HG03521 (cell line): Measurements from ENCODE around the gene IGF1.
A peak's percentile ranks its signal among the peaks of the same experiment; 100 is the strongest.

Experiments used
- ATAC-seq: cut with Tn5 transposase; IDR thresholded peaks from one replicate; pipeline ENCODE4 v1.9.1; 2021; ENCODE audit warnings: mild to moderate bottlenecking, moderate library complexity; ENCODE audit not compliant: unreplicated experiment

Gene IGF1

DNA sequence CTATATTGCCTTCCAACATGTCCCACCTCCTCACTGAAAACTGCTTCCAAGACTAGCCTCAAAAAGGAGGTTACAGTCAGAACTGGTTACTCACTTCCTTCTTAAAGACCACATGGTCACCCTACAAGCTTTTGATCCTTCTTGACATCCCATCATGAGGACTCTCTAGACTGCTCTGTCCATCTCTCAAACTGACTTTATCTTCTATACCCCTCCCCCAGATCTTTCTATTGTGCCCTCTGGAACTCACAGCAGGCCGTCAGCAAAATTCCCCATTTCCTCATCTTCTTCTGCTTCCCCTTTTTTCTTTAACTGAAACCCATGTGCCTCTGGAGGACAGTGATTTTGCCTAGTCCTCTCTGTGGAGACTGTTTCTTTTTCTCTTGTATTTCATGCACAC is 18.1 kb upstream of the IGF1 start:
- ATAC-seq = no peak

DNA sequence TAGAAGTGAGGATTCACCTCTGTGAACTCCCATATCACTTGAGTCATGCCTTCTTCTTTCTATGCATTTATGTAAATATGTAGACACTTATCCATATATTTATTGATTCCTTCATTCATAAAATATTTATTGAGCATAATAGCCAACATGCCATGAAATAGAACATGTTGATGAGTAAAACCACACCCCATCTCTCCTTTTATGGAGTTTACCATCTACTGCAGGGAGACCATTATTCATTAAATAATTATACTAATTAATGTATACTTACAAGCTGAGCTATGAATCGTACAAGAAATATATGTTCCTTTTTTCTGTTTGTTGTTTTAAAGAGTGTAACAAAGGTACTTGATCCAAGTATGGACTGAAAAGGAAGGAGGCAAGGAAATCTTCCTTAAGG is 17.4 kb upstream of the IGF1 start:
- ATAC-seq = no peak

DNA sequence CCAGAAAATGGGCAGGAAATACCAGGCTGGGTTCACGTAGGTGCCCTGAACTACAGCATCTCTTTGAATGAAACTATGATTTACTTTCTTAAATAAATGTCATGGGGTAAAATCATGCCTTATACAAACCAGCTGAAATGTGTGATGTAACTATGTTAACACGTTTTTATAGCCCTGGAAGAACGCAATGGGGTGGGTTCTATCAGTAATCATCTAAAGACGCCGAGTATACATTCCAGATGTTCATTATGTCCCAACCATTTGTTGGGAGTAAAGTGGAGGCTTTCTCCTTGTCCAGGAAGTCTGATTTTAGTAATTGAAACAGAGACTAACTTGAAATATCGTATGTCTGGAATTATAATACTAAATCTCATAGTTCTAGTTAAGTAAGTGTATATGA is 16.2 kb upstream of the IGF1 start:
- no peak for ATAC-seq

DNA sequence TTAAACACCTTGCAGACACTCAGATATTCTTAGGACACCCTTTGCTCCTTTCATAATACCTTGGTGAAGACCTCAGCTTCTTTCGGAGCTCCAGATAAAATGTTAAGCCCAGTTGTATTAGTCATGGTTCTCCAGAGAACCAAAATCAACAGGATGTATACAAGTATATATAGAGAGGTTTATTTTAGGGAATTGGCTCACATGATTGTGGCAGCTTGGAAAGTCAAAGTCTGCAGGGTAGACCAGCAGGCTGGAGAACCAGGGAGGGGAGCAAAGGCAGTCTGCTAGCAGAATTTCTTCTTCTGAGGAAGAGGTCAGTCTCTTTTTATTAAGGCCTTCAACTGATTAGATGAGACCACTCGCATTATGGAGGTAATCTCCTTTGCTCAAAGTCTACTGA is 6.9 kb upstream of the IGF1 start:
- no peak for ATAC-seq

DNA sequence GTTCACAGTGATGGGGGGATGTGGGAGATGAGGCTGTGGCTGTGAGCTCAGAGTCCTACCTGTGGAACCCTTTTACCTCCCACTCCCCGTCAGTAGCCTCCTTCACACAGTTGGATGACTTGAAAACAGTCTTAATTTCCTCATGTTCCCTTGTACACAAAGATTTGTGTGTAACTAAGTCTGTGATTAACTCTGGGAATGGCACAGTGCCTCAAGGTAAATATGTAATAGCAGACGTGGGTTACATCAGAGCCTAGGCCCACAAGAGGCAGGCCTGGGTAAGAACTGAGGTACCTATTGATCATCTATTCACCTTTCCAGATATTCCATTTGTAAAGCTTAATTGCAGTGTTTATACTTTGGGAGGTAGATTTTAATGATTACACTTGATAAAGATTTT is 5.8 kb upstream of the IGF1 start:
- ATAC-seq = no peak

DNA sequence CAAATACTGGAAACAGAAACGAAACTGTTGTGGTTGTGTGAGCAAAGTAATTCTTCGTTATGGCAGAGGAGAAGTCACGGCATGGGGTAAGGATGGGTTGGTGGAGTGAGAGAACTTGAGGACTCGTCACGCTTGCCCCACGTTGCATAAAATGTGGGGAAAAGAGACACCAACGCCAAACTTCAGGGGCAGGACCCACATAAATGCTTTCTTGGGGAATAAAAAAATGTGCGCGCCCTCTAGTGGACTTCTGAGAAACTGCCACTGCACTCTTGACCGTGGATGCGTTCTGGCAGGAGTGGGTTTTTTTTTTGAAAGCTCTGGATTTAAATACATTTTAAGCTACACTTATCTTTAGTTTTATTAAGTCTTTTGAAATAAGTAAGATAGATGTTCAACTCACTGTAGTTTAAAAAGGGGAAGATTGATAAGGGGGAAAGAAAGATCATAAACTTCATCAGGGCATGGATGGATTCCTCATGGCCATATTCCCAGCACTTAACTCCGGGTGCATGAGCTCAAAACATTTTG is 4.1 kb upstream of the IGF1 start:
- ATAC-seq = peak; percentile 46

DNA sequence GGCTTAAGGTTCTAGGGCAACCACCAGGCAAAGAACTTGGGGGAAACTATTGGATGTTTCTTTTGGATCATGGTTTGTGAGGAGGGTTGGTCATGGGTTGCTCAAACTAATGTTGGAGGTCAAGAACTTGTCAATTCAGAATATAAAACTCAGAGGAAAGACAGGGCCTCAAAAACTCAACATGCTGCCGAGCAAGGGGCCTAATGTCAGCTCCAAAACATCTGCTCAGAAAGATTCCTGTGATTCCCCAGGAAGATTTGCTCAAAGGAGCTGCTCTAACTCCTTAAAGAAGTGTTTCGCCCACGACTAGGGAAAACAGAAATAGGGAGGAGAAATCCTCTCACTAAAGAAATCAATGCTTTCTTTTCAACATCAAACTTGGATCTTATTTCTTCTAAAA is 3.7 kb upstream of the IGF1 start:
- no peak for ATAC-seq

DNA sequence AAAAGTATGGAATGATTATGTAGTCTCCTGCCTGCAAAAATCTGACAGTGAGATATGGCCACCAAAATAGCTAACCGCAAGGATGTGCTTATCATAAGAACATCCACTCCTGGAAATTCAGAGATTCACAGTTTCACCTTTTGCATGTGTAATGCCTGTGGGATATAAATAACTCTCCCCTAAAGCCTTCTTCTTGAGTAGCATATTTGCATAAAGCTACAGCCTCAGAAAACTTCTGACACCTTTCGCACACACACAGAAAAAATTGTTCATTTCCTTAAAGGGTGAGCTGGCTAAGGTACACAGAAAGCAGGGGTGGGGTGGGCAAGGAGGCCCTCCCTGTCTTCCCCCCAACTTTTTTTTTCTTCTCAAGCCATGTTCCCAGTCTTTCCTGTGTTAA is 3.1 kb upstream of the IGF1 start:
- ATAC-seq = peak; percentile 57

DNA sequence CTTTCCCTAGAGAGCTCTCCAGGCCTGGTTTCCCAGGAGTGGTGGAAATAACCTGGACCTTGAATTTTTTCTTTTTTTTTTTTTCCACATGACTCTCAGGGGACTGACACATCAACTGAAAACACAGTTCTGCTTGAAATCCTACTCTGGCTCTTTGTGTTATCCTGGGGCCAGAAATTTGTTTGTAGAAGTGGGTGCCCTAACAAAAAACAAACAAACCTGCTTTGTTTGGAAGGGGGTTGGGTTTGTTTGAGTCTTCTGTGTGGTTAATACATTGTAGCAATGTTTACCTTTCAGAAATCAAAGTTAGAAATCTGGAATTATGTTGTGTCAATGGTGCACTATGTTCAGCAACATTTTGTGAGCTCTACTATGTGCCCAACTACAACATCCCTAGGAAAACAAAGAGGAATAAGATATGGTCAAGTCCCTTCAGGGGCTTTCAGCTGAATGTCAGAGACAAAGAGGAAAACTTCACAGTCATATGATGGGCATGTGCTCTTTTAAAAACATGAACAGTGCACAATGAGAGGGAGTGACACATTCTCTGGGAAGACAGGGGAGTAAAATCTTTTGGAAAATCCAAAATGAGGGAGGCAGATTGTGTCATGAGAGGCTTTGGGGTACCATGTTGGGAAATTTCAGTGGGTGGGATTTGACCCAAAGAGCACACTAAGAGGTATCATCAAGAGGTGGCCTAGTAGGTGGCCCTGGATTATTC is 1.5 kb upstream of the IGF1 start:
- no peak for ATAC-seq

DNA sequence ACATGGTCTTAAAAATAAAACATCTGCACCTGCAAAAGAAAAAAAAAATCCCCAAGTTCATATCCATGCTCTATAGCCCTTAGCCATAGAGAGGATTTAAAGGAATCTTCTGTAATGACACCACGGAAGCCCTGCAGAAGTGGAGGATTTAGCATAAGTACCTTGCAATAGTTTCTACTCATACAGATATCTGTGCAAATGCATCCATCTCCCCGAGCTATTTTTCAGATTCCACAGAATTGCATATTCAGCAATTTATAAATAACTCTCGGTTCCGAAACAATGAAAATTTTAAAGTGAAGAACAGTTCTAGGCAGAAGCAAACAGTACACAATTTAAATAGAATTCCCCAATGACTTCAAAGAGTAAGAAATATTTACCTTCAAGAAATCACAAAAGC is 424 bp downstream of the IGF1 start:
- no peak for ATAC-seq

DNA sequence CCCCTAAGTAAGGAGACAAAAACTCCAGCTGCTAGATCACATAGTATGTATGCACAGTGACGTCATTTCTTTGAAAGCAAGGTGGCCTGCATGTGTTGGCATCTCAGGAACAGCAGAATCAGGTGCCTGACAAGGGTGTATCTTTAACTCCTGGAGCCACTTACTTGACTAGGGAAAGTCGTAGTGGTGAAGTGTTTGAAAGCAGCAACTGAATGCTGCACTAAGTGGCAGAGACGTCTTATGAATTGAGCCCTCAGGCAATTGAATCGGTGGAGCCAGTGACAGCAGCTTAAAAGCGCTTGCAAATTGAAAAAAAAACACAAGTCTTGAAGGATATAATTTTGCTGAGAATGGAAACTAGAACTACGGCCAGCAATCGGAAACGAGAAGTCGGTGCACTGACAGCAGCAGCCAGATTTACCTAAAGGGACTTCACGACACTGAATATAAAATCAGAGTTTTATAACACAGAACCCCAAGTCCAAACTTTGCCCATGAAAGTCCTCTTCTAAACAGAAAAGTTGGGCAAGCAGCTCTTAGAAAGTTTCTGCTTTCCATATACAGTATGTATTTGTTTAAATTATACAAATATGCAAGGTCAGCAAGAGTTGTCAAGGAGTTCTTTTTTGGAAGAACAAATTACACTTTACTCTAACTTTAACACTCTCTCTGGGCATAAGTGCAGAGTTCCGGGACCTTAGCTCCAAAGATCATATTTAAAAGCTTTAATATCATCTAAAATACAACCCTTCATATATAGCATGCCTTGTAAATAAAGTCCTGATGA is 1.1 kb downstream of the IGF1 start:
- peak; percentile 20 for ATAC-seq

DNA sequence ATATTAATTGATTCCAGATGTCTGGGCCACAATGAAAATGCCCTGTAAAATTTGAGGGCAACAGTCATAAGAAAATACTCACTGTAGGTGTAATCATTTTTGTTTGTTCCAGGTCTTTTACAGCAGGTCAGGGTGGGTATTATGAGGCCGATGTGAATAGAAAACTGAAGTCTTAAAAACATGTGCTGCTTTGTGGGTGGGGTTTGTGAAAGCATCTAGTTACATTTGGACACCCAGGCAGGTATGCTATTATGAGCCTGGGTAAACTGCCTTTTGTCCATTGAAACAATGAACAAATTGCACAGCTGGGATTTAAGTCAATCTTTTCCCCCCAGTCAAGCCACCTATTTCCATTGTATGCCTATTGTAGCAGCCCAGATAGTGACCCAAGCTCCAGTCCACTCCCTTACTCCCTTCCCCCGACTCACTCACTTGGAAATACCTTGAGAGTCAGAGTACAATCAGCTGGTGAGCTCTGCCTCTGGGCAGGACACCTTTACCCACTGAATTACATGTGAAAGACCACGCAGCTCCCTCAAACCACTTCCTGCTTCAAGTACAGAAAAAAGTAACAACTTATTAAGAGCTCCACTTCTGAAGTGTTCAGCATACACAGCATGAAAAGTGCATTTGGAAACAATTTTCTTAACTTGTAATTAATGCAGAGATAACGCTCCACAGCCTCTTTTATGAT is 1.8 kb downstream of the IGF1 start:
- ATAC-seq = peak; percentile 48

DNA sequence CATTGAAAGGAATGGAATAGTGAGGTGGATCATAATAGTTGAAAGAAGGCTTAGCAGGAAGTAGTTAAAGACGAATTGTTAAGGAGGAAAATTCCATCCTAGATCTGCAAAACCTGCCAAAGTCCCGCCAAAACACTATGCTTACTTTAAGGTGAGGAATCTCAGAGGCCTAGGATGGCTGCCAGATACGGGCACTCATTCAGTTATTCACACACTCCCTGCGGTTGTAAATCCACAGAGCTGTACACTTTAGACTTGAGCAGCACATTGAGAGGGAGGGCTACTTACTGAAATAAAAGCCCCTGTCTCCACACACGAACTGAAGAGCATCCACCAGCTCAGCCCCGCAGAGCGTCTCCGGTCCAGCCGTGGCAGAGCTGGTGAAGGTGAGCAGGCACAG is 5.0 kb downstream of the IGF1 start:
- no peak for ATAC-seq

DNA sequence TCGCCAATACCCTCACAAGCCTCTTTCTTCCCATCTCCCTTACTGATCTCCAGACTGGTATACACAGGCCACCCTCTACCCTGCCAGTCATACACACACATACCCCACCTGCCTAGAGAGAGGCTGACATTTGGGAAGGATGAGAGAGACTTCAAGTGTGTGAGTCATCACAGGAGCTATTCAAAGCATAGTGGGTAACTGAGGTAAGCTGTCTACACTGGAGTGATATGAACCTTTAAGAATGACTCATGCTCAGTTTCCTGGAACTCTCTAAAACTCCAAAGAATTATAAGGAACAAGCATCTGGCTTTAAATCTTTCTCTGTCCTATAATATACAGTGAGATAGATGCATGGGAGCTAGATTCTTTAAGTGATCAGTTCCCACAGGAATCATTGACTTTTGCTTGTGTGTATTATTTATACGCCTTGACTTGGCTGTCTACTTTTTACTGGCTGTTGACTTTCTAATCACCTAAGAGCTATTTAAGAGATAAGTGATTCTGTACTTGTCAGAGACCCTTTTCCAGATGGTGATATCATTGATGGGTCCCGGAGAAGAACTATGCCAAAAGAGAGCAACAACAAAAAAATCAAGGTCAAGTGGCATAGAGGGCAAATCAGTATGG is 5.8 kb downstream of the IGF1 start:
- no peak for ATAC-seq

DNA sequence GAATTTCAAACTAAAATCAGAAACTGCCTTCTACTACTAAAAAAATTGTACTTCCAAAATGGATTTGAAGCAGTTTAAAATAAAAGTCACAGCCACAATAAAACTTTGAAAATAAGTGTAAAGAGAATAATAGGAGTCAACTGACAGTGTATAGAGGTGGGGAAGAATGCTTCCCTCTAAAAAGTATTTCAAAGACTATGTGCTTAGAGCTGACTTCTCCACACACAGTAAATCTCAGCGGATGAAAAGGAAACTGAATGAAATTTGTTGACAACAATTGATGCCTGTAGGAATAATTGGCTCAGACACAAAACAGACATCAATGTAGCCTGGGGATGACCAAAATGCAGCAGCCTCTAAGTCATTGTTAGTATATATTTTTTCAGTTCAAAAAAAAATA is 7.9 kb downstream of the IGF1 start:
- ATAC-seq = no peak

DNA sequence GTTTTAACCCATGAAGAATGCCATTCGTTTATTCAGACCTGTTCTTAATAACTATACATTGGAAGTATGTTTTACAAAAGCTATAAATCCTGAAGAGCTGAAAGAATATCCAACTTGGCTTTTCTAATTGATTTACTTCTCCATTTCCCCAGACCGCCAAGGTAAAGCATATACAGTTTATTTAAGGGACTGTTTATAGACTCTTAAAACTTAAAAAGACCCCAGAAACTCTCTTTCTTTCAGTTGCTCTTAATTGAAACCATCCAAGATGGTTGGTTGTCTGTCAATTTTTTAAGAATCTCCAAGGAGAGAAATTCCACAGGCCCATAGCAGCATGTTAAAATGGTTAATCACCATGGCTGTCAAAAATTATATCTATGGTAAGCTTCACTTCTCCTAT is 8.8 kb downstream of the IGF1 start:
- ATAC-seq = no peak

DNA sequence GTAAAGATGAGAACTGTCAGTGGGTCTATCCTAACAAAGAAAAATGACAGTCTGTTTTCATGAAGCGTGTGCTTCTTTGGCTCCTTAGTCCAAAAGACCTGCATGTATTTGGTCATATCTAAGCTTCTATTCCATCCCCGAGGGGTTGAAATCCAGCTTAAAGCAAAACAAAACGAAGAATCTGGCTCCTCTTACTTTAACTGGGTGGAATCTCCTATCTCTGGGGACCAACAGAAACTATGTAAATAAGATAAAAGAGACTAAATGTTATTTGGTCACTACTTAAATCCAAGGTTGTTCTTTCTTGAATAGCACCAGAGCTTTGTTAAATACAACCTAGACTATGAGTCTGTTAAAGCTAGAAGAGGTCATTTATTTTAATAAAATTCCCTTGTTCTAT is 9.4 kb downstream of the IGF1 start:
- ATAC-seq = no peak

DNA sequence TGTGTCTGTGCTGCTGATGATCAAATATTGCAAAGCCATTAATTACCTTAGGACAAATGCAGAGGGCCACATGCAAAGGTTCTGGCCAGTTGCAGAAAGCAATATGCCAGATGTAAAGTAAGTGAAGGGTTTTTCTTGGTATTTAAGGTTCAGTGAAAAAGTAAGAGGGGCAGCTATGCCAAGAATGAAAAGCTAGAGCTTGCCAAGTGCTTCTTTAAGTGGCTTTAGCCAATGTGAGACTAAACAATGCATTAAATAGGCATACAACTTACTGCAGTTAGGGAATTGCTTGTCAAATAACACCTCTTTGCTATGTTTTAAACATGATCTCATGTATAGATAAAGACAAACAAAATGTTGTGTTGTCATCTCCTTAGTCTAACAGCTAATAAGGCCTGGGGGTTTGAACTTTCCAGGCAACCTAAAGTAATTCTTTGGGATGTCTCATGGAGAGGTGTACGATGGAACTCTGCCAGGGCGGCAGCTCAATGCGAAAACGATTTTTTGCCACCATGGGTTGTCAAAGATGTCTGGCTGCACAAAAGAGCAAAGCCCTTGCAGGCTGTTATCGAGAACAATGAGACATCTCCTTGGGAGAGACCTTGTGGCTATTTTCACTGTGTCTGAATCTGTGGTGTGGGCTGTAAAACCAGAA is 12.0 kb downstream of the IGF1 start:
- ATAC-seq = no peak

DNA sequence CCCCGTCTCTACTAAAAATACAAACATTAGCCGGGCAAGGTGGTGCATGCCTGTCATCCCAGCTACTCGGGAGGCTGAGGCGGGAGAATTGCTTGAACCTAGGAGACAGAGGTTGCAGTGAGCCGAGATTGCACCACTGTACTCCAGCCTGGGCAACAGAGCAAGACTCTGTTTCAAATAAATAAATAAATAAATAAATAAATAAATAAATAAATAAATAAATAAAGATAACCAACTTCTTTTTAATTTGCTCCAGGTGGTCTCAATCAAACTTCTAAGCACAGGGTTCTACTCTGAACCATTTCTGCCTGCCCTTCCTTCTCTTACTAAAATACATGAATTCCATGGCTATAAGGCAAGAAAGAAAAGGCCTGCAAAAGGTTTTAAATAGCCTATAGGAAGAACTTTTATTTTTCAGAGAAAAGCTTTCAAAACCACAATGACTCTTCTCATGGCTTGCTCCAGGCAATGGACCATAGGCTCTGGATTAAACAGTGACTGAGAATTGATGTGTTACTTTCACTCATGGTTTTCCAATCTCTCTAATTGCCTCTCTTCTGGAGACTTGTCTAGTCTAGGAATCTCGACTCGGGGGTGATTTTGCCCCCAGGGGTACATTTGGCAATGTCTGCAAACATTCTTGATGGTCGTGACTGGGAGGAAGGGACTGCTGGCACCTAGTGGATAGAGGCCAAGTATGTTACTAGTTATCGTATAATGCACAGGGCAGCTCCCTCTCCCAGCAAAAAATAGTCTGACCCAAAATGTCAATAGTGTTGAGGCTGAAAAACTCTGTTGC is 14.4 kb downstream of the IGF1 start:
- no peak for ATAC-seq

DNA sequence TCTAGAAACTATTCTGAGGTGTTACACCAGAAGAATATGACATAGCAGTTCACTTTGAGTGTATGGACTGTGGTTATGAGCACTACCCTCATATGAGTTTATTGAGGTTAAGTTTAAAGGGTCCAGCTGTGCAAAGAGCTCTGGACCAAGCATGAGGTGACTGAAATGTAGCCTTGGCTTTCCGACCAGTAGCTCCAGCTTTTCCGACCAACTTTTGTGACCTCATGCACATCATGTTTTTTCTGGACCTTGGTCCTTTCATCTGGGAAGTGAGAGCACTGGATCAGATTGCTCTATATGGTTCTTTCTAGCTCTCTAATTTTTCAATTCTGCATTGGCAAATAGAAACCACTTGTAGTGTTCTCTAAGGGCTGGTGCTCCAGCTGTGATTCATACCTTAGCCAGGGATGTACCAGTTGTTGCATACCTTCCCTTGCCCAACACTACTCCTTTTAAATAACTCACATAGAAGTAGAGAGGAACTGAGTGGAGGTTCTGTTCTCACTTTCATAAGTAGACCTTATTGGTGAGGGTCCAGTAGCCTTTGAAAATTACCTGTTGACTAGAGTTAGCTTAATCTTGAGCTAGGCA is 16.6 kb downstream of the IGF1 start:
- ATAC-seq = no peak
